NCI-H1092 treated with DMSO at 0.1 percent for 48 hours (cell line): ENCODE results near the gene PCDHB9.

Experiments
- DNase-seq: peaks from one replicate; lab custom pipeline; 2025; lab: John Stamatoyannopoulos, UW

The PCDHB9 gene

DNA sequence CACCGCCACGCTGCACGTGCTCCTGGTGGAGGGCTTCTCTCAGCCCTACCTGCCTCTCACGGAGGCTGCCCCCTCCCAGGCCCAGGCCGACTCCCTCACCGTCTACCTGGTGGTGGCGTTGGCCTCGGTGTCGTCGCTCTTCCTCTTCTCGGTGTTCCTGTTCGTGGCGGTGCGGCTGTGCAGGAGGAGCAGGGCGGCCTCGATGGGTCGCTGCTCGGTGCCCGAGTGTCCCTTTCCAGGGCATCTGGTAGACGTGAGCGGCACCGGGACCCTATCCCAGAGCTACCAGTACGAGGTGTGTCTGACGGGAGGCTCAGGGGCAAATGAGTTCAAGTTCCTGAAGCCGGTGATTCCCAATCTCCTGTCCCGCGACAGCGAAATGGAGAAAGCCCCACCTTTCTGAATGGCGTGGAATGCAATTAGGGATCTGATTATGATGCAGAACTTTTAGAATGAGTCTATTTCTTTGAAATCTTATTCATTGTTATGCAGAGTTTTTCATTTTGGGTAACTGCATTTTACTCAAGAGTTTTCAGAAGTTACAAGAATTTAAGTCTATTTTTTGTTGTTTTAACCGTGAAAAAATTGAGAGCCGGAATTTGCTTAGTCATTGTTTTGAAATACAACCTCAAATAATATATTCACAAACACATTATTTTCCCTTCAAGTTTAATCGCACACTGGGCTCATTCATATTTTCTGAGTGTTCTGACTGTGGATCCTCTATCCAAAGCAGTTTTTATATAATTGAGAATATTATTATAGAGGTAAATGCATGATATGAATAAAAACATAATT is 49.8 kb downstream of the PCDHB9 start:
- DNase-seq, result no peak
